GM12872 (cell line): ENCODE results near the gene TMEM260.

Source experiments
- TF ChIP-seq, protein P1 (sequence below): IDR thresholded peaks from 3 replicates; pipeline ENCODE4 v1.5.1; 2011; ENCODE audit warnings: low read depth, mild to moderate bottlenecking, low read length, moderate library complexity; ENCODE audit not compliant: insufficient read depth

TMEM260 gene

DNA sequence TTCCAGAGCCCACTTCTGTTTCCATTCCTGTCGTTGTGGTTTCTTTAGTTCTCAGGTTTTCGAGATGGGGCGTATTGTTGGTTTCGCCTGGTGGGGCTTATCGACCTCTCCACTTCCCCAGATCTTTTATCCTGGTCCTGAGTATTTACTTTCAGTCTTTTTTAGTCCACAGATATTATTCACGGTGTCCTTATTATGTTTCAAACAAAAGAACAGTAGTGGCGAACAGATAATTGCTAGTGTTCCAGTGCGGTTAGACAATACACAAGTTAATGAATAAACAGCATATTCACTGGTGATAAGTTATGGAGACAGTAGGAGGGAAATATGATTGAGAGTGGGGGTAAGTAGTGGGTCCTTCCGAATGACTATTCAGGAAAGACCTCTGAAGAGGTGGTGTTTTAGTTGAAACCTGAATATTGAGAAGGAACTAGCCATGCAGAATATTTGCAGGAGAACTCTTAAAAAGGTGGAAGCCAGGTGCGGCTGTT is 668 bp downstream of the TMEM260 start:
- TF ChIP-seq, protein P1, sequence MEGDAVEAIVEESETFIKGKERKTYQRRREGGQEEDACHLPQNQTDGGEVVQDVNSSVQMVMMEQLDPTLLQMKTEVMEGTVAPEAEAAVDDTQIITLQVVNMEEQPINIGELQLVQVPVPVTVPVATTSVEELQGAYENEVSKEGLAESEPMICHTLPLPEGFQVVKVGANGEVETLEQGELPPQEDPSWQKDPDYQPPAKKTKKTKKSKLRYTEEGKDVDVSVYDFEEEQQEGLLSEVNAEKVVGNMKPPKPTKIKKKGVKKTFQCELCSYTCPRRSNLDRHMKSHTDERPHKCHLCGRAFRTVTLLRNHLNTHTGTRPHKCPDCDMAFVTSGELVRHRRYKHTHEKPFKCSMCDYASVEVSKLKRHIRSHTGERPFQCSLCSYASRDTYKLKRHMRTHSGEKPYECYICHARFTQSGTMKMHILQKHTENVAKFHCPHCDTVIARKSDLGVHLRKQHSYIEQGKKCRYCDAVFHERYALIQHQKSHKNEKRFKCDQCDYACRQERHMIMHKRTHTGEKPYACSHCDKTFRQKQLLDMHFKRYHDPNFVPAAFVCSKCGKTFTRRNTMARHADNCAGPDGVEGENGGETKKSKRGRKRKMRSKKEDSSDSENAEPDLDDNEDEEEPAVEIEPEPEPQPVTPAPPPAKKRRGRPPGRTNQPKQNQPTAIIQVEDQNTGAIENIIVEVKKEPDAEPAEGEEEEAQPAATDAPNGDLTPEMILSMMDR, result no peak

DNA sequence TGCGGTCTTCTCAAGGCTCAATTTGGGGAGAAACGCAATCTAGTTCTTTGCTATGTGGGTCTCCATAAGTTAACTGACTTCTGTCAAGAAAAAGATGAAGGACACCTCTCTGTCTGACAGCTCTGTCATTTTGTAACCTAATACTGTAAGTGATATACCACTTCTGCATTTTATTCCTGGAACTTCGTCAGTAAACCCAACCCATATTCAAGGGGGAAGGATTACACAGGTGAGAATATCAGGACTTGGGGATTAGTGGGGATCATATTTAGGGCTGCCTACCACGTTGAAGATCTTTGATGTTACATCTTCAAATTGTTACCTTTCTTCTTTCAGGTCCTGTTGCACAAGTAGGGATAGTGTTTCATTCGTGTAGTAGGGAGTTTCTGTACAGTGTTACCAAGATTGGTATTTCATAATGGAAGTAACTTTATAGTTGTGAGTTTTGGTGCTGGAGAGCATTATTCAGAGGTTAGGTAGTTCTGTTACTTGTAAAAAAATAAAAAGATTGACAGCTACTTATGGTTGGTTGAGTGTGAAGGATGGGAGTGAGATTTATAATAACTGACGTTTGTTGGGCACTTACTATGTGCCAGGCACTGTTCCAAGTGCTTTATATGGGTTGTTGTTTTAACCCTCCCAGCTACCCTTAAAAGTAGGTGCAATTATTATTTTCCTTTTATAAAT is 1.6 kb downstream of the TMEM260 start:
- TF ChIP-seq, protein P1, result no peak

DNA sequence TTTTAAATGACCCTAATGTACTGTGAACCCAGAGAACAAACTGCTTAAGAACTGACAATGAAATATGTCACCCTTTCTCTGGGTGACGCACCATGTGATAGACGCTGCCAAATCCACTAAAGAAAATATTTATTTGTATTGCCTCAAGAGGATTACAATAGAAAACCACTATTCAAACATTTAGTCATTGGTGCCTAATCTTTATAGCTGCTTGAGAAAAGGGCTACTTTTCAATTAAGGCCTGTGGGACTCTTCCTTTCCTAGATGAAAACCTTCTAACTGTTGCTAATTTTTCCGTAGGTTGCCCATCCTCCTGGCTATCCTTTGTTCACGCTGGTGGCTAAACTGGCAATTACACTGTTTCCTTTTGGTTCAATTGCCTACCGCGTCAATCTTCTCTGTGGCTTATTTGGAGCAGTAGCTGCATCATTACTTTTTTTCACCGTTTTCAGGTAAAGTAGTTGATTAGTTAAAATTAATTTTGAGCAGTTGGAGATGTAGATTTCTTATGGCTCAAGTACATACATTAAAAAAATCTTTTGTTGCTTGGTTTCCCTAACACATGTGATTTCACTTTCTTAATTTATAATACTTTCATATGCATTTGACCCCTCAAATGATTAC is 6.0 kb downstream of the TMEM260 start:
- TF ChIP-seq, protein P1, result no peak

DNA sequence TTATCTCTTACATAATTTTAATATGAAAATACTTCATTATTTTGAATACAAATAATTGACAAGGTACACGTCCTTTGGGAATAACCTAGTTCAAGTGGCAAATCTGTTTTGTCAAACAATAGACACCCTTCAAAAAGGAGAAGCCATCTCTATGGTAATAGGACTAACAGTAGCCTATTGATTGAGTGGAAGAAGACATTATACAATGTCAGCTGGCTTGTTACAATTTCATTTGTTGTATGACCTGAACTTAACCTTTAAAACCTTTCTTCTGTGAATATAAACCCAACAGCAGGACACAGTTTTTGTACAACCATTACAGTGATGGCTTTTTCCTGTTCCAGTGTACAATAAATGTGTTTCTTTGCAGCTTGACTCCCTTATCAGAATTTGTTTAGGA is 8.1 kb downstream of the TMEM260 start:
- TF ChIP-seq, protein P1, result no peak

DNA sequence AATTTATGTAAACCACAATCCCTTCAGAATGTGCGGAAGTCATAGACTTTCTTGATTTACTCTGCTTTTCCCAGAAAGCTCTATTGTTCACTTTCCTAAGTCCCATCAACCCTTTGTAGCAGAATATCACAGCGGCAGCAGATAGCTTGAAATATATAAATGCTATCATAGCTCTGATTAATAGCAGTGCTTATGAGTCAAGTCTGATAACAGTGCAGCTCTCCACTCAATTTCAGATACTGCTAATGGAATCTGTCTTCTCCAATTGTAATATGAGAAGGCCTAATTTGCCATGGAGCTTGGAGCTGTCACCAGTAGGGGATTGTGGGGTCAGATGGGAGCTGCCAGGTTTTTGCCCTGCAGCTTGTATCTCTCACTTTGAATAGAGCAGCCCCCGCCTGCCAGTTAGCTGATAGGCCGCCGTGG is 10.9 kb downstream of the TMEM260 start:
- TF ChIP-seq, protein P1, result no peak

DNA sequence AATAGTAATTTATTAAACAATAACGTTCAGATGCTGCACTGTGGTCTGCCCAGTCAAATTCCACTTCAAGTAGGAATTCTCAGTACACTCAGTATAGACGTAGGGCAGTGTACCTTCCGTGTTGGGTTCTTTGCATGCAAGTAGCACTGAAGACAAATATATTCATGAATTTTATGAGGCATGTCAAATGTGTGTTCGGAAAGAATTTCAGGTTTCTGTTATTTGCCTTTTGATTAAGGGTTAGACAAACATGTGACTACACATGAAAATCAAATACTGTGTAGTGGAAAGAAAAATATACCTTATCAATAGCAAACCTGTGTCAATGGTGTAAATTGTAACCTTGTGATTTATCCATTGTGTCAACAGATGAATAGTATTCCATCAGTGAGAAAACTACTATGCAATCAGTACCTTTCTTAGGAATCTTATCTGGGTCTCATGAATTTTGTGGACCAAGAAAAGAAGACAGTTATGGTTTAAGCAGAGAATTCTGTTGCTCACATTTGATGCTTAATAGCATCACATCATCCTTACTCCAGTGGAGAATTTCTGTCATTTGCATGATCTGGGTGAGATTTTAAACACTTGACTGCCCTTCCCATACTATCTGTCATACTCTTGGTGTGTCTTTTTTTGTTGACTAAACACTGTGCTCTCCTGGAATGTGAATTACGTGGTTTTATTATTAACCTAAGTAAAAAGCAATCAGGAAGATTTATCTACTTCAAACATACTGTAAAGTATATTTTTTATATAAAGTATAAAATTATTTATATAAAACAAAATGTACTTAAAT is 13.3 kb downstream of the TMEM260 start:
- TF ChIP-seq, protein P1, result no peak

DNA sequence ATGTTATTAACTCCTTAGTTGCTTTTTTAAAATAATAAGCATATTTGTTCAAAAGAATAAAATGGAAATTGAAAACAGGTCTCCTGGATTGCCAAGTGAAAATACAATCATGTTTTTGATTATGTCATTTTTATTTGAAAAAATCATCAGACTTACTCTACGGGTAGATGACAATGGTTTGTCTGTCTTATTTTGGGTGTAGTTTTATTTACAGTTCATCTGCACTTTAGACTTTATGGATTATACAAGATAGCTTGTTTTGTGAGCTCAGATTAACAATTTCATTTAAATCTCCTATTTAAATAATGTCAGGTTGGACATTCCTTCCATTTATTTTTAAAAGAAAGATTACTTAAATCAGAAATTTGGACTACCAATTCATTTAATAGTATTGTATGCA is 14.8 kb downstream of the TMEM260 start:
- TF ChIP-seq, protein P1, result no peak
